ENCODE measurements around the gene VDAC1.
A peak's percentile ranks its signal among the peaks of the same experiment; 100 is the strongest.

The VDAC1 gene

GRCh38 chr5:133943475-133943817 lies 61.3 kb downstream of the VDAC1 start:
- no peaks in the 10 kb centered on the region for H3K9me3 Mint-ChIP-seq
- H3K4me1 Mint-ChIP-seq, result peaks cover 21% of the 10 kb centered on the region
- no peak overlapping the region for H3K4me3 Mint-ChIP-seq
- no peak for TF ChIP-seq CTCF (IDR thresholded peaks at IDR 0.05; ENCODE audit: unreplicated experiment in 3 of 3)
- no peak overlapping the region for H3K27ac Mint-ChIP-seq
- peaks cover 28% of the 10 kb centered on the region for H3K27me3 Mint-ChIP-seq (ENCODE audit: low read depth)
- H3K36me3 Mint-ChIP-seq (ENCODE audit: low read depth), result no peaks in the 10 kb centered on the region

- peak overlapping the region in 1 of 3 experiments; percentile 11 for H3K27ac Mint-ChIP-seq
- H3K4me3 Mint-ChIP-seq, result no peak overlapping the region
- peaks cover 24% of the 10 kb centered on the region for H3K4me1 Mint-ChIP-seq
- H3K27me3 Mint-ChIP-seq (ENCODE audit: low read depth), result peaks cover 23% of the 10 kb centered on the region
- no peaks in the 10 kb centered on the region for H3K9me3 Mint-ChIP-seq
- no peak for TF ChIP-seq CTCF (IDR thresholded peaks at IDR 0.05; ENCODE audit: unreplicated experiment in 3 of 3)
- no peaks in the 10 kb centered on the region for H3K36me3 Mint-ChIP-seq (ENCODE audit: low read depth)
Measured at GRCh38 chr5:133942614-133943474, 61.9 kb downstream of the VDAC1 start.

GRCh38 chr5:133941456-133942196 lies 63.1 kb downstream of the VDAC1 start:
- Mint-ChIP-seq H3K4me3 (no peak overlapping the region), H3K36me3 (ENCODE audit: low read depth) (no peaks in the 10 kb centered on the region), H3K27ac (no peak overlapping the region), H3K4me1 (peaks cover 30% of the 10 kb centered on the region), H3K27me3 (ENCODE audit: low read depth) (peaks cover 20% of the 10 kb centered on the region), H3K9me3 (no peaks in the 10 kb centered on the region)
- TF ChIP-seq CTCF (IDR thresholded peaks at IDR 0.05; ENCODE audit: unreplicated experiment in 3 of 3), result no peak

- TF ChIP-seq CTCF (IDR thresholded peaks at IDR 0.05; ENCODE audit: unreplicated experiment in 3 of 3), result no peak
- no peaks in the 10 kb centered on the region for H3K36me3 Mint-ChIP-seq (ENCODE audit: low read depth)
- no peak overlapping the region for H3K4me3 Mint-ChIP-seq
- H3K27ac Mint-ChIP-seq, result peak overlapping the region in 1 of 3 experiments; percentile 23
- peaks cover 26% of the 10 kb centered on the region for H3K4me1 Mint-ChIP-seq
- H3K27me3 Mint-ChIP-seq (ENCODE audit: low read depth), result peaks cover 15% of the 10 kb centered on the region
- no peaks in the 10 kb centered on the region for H3K9me3 Mint-ChIP-seq
Measured at GRCh38 chr5:133939668-133940067, 65.1 kb downstream of the VDAC1 start.

GRCh38 chr5:133938929-133939328 lies 65.8 kb downstream of the VDAC1 start:
- no peaks in the 10 kb centered on the region for H3K9me3 Mint-ChIP-seq
- no peak overlapping the region for H3K4me3 Mint-ChIP-seq
- TF ChIP-seq CTCF (IDR thresholded peaks at IDR 0.05; ENCODE audit: unreplicated experiment in 3 of 3), result no peak
- H3K4me1 Mint-ChIP-seq, result peaks cover 25% of the 10 kb centered on the region
- H3K36me3 Mint-ChIP-seq (ENCODE audit: low read depth), result no peaks in the 10 kb centered on the region
- peaks cover 10% of the 10 kb centered on the region for H3K27me3 Mint-ChIP-seq (ENCODE audit: low read depth)
- peak overlapping the region in 1 of 3 experiments; percentile 52 for H3K27ac Mint-ChIP-seq
